Measurements from ENCODE around the gene RFK. TPM values are rescaled to one million over a fixed set of nuclear protein-coding genes. Genes with fewer than 3 reads are reported as not detected.
A peak's percentile ranks its signal among the peaks of the same experiment; 100 is the strongest.

Gene RFK
- total RNA-seq, 3 donors from 2014 or later, result 12.2 to 26.2 (median 23.9) TPM

- Histone ChIP-seq H3K27me3 (no peaks in the 10 kb centered on the region), H3K4me3 (no peak overlapping the region), H3K27ac (no peak overlapping the region), H3K36me3 (no peaks in the 10 kb centered on the region), H3K4me1 (no peaks in the 10 kb centered on the region), H3K9me3 (no peaks in the 10 kb centered on the region)
- no peak for DNase-seq (ENCODE audit: low spot score in 2 of 2)
- no peak for TF ChIP-seq CTCF (IDR thresholded peaks at IDR 0.05)
- no peak for TF ChIP-seq POLR2AphosphoS5 (IDR thresholded peaks at IDR 0.05)
- intact Hi-C loops (cut with DNase I; ENCODE audit: low total_unique reads), result no loop called here
Measured at GRCh38 chr9:76405340-76405739, 11.1 kb upstream of the RFK start.

- no peak overlapping the region for H3K27ac ChIP-seq
- H3K36me3 ChIP-seq, result no peaks in the 10 kb centered on the region
- TF ChIP-seq POLR2A (IDR thresholded peaks at IDR 0.05), result no peak
- TF ChIP-seq CTCF (IDR thresholded peaks at IDR 0.05), result no peak
- H3K9me3 ChIP-seq, result no peaks in the 10 kb centered on the region
- DNase-seq (ENCODE audit: low spot score in 2 of 2), result no peak
- intact Hi-C loops (cut with DNase I; ENCODE audit: low total_unique reads), result no loop called here
- H3K27me3 ChIP-seq, result no peaks in the 10 kb centered on the region
- no peaks in the 10 kb centered on the region for H3K4me1 ChIP-seq
- H3K4me3 ChIP-seq, result no peak overlapping the region
Measured at GRCh38 chr9:76404401-76404800, 10.2 kb upstream of the RFK start.

- no peaks in the 10 kb centered on the region for H3K4me1 ChIP-seq
- H3K9me3 ChIP-seq, result no peaks in the 10 kb centered on the region
- no peaks in the 10 kb centered on the region for H3K36me3 ChIP-seq
- TF ChIP-seq POLR2AphosphoS5 (IDR thresholded peaks at IDR 0.05) (no peak), CTCF (IDR thresholded peaks at IDR 0.05) (peak; percentile 65 to 71 (median 66))
- H3K27ac ChIP-seq, result peak overlapping the region in 1 of 2 donors; percentile 15
- intact Hi-C loops (cut with DNase I; ENCODE audit: low total_unique reads), result no loop called here
- no peak overlapping the region for H3K4me3 ChIP-seq
- no peaks in the 10 kb centered on the region for H3K27me3 ChIP-seq
- no peak for DNase-seq (ENCODE audit: low spot score in 2 of 2)
Measured at GRCh38 chr9:76403352-76403751, 9.1 kb upstream of the RFK start.

- Histone ChIP-seq H3K27ac (peak overlapping the region in 1 of 2 donors; percentile 51), H3K9me3 (no peaks in the 10 kb centered on the region), H3K4me3 (no peak overlapping the region), H3K27me3 (no peaks in the 10 kb centered on the region), H3K4me1 (no peaks in the 10 kb centered on the region), H3K36me3 (no peaks in the 10 kb centered on the region)
- DNase-seq (ENCODE audit: low spot score in 2 of 2), result no peak
- no peak for TF ChIP-seq POLR2AphosphoS5 (IDR thresholded peaks at IDR 0.05)
- no peak for TF ChIP-seq POLR2A (IDR thresholded peaks at IDR 0.05)
- no peak for TF ChIP-seq CTCF (IDR thresholded peaks at IDR 0.05)
- intact Hi-C loops (cut with DNase I; ENCODE audit: low total_unique reads), result no loop called here
Measured at GRCh38 chr9:76401580-76402354, 7.5 kb upstream of the RFK start.

GRCh38 chr9:76401176-76401575 lies 7.0 kb upstream of the RFK start:
- Histone ChIP-seq H3K9me3 (no peaks in the 10 kb centered on the region), H3K27ac (peak overlapping the region in 1 of 2 donors; percentile 51), H3K36me3 (no peaks in the 10 kb centered on the region), H3K4me1 (no peaks in the 10 kb centered on the region), H3K27me3 (no peaks in the 10 kb centered on the region), H3K4me3 (no peak overlapping the region)
- intact Hi-C loops (cut with DNase I; ENCODE audit: low total_unique reads), result no loop called here
- TF ChIP-seq POLR2AphosphoS5 (IDR thresholded peaks at IDR 0.05) (no peak), CTCF (IDR thresholded peaks at IDR 0.05) (no peak), POLR2A (IDR thresholded peaks at IDR 0.05) (no peak)
- no peak for DNase-seq (ENCODE audit: low spot score in 2 of 2)
